ENCODE results near the gene NGEF. TPM values are rescaled to one million over a fixed set of nuclear protein-coding genes. Genes with fewer than 3 reads are reported as not detected.

NGEF gene
- total and polyA plus RNA-seq, 2 donors (not counting 1 experiment from before 2014, with no cell fraction given), result under 0.01 to 0.24 TPM

DNA sequence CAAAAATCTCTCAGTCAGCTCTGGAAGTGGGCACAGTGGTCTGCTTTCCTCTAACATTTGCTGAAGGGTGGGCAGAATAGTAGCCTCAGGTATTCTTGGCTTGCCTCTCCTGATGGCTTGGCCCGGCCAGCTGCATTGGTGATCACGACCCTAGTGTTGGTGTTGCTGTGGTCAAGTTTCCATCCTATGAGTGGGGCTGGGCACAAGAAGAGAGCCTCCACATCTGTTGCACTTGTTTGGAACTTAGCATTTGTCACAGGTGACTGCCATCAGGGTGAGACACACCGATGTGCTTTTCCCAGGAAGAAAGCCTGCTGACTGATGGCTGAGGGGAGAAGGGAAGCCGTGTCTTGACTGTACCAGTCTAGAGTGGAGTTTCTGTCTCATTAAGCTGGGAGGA lies 176.1 kb downstream of the NGEF start:
- no peak overlapping the region for H3K27ac ChIP-seq (ENCODE audit: insufficient read depth, low read length)
- H3K9me3 ChIP-seq (ENCODE audit: control insufficient read depth, insufficient read depth, low read depth, low read length), result no peaks in the 10 kb centered on the region
- H3K4me3 ChIP-seq (replicated peaks in 1 of 4; ENCODE audit: control extremely low read depth in 1 of 4, insufficient read depth in 1 of 4, low read depth in 3 of 4, low read length in 4 of 4), result no peak overlapping the region
- no peak overlapping the region for H3K4me2 ChIP-seq (ENCODE audit: extremely low read depth, insufficient read depth, low read length)
- no peaks in the 10 kb centered on the region for H3K79me2 ChIP-seq (ENCODE audit: control insufficient read depth, insufficient read depth, low read length)
- TF ChIP-seq, protein P1, sequence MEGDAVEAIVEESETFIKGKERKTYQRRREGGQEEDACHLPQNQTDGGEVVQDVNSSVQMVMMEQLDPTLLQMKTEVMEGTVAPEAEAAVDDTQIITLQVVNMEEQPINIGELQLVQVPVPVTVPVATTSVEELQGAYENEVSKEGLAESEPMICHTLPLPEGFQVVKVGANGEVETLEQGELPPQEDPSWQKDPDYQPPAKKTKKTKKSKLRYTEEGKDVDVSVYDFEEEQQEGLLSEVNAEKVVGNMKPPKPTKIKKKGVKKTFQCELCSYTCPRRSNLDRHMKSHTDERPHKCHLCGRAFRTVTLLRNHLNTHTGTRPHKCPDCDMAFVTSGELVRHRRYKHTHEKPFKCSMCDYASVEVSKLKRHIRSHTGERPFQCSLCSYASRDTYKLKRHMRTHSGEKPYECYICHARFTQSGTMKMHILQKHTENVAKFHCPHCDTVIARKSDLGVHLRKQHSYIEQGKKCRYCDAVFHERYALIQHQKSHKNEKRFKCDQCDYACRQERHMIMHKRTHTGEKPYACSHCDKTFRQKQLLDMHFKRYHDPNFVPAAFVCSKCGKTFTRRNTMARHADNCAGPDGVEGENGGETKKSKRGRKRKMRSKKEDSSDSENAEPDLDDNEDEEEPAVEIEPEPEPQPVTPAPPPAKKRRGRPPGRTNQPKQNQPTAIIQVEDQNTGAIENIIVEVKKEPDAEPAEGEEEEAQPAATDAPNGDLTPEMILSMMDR (conservative IDR thresholded peaks at IDR 0.05 in 1 of 2, IDR thresholded peaks at IDR 0.05 in 1 of 2; ENCODE audit: low read depth in 1 of 2, low read length in 2 of 2), result no peak
- H2AFZ ChIP-seq (ENCODE audit: low read length), result no peak overlapping the region
- no peak for DNase-seq (ENCODE audit: low read depth in 2 of 2)
- H3K9ac ChIP-seq (ENCODE audit: insufficient read depth, low read length), result no peak overlapping the region
- peaks cover 11% of the 10 kb centered on the region for H3K36me3 ChIP-seq (ENCODE audit: control insufficient read depth, insufficient read depth, low read length)
- peaks cover 4% of the 10 kb centered on the region for H3K4me1 ChIP-seq (ENCODE audit: control insufficient read depth, extremely low read depth, insufficient read depth, low read length)
- no peaks in the 10 kb centered on the region for H4K20me1 ChIP-seq (ENCODE audit: control insufficient read depth, extremely low read depth, insufficient read depth, low read length)
- no peaks in the 10 kb centered on the region for H3K27me3 ChIP-seq (ENCODE audit: control insufficient read depth, insufficient read depth, low read length)

DNA sequence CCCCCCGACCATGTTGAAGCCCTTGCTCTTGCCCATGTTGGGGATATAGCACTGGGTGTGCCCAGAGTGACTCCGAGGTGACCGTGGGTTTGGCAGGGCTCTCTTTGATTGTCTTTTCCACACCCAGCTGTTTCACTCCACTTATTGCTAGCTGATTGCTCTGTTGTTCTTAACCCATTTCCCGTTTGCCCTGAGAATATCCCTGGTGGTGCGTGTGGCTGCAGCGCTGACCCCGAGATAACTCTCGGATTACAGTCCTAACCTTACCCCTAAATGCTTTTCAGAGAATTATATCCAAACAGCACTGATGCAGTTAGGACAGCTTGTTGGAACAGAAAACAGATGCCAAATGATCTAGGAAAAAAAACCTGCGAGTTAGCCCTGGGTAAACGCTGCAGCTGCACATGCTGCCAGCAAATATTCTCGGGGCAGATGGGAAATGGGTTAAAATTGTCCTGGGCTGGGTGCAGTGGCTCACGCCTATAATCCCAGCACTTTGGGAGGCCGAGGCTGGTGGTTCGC lies 177.3 kb downstream of the NGEF start:
- peaks cover 4% of the 10 kb centered on the region for H3K4me1 ChIP-seq (ENCODE audit: control insufficient read depth, extremely low read depth, insufficient read depth, low read length)
- no peak overlapping the region for H2AFZ ChIP-seq (ENCODE audit: low read length)
- H3K79me2 ChIP-seq (ENCODE audit: control insufficient read depth, insufficient read depth, low read length), result no peaks in the 10 kb centered on the region
- peak in 1 of 2 donors; percentile 17 for DNase-seq (ENCODE audit: low read depth in 2 of 2)
- no peak overlapping the region for H3K9ac ChIP-seq (ENCODE audit: insufficient read depth, low read length)
- peaks cover 13% of the 10 kb centered on the region for H3K36me3 ChIP-seq (ENCODE audit: control insufficient read depth, insufficient read depth, low read length)
- H4K20me1 ChIP-seq (ENCODE audit: control insufficient read depth, extremely low read depth, insufficient read depth, low read length), result no peaks in the 10 kb centered on the region
- H3K4me2 ChIP-seq (ENCODE audit: extremely low read depth, insufficient read depth, low read length), result no peak overlapping the region
- H3K27me3 ChIP-seq (ENCODE audit: control insufficient read depth, insufficient read depth, low read length), result no peaks in the 10 kb centered on the region
- no peak overlapping the region for H3K27ac ChIP-seq (ENCODE audit: insufficient read depth, low read length)
- no peak overlapping the region for H3K4me3 ChIP-seq (replicated peaks in 1 of 4; ENCODE audit: control extremely low read depth in 1 of 4, insufficient read depth in 1 of 4, low read depth in 3 of 4, low read length in 4 of 4)
- H3K9me3 ChIP-seq (ENCODE audit: control insufficient read depth, insufficient read depth, low read depth, low read length), result no peaks in the 10 kb centered on the region
- TF ChIP-seq, protein P1 (conservative IDR thresholded peaks at IDR 0.05 in 1 of 2, IDR thresholded peaks at IDR 0.05 in 1 of 2; ENCODE audit: low read depth in 1 of 2, low read length in 2 of 2), result no peak
- no peak for TF ChIP-seq EZH2 (IDR thresholded peaks at IDR 0.05; ENCODE audit: low read length, missing control alignments)

DNA sequence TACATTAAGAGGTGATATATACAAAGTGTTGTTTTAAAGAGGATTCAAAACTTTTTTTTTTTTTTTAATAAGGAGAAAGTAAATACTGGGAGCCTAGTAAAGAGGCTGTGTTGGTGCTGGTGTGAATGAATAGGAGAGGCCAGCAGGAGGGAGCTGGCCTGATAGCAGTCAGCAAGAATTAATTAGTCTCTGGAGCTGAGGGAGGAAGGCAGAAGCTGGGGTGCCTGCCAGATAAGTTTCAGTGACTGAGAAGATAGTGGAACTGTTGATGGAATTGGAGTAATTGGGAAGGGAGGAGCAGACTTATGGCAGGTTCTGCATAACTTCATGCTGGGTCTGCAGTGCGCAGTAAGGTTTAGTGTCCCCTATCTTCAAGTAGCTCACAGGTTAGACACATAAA lies 179.2 kb downstream of the NGEF start:
- Histone ChIP-seq H3K4me3 (replicated peaks in 1 of 4; ENCODE audit: control extremely low read depth in 1 of 4, insufficient read depth in 1 of 4, low read depth in 3 of 4, low read length in 4 of 4) (no peak overlapping the region), H3K79me2 (ENCODE audit: control insufficient read depth, insufficient read depth, low read length) (no peaks in the 10 kb centered on the region), H3K4me2 (ENCODE audit: extremely low read depth, insufficient read depth, low read length) (no peak overlapping the region), H2AFZ (ENCODE audit: low read length) (no peak overlapping the region), H3K36me3 (ENCODE audit: control insufficient read depth, insufficient read depth, low read length) (peaks cover 13% of the 10 kb centered on the region), H3K4me1 (ENCODE audit: control insufficient read depth, extremely low read depth, insufficient read depth, low read length) (peaks cover 4% of the 10 kb centered on the region), H3K27ac (ENCODE audit: insufficient read depth, low read length) (no peak overlapping the region), H3K27me3 (ENCODE audit: control insufficient read depth, insufficient read depth, low read length) (no peaks in the 10 kb centered on the region), H3K9ac (ENCODE audit: insufficient read depth, low read length) (no peak overlapping the region), H4K20me1 (ENCODE audit: control insufficient read depth, extremely low read depth, insufficient read depth, low read length) (no peaks in the 10 kb centered on the region), H3K9me3 (ENCODE audit: control insufficient read depth, insufficient read depth, low read depth, low read length) (no peaks in the 10 kb centered on the region)
- DNase-seq (ENCODE audit: low read depth in 2 of 2), result no peak
- no peak for TF ChIP-seq EZH2 (IDR thresholded peaks at IDR 0.05; ENCODE audit: low read length, missing control alignments)
- TF ChIP-seq, protein P1 (conservative IDR thresholded peaks at IDR 0.05 in 1 of 2, IDR thresholded peaks at IDR 0.05 in 1 of 2; ENCODE audit: low read depth in 1 of 2, low read length in 2 of 2), result no peak

All from fibroblast of lung (primary cell).